DMS53 (cell line): ENCODE data around the gene ENOX1.

Experiments used
- DNase-seq: peaks from one replicate; lab custom pipeline; 2025; lab: John Stamatoyannopoulos, UW

Gene ENOX1

DNA sequence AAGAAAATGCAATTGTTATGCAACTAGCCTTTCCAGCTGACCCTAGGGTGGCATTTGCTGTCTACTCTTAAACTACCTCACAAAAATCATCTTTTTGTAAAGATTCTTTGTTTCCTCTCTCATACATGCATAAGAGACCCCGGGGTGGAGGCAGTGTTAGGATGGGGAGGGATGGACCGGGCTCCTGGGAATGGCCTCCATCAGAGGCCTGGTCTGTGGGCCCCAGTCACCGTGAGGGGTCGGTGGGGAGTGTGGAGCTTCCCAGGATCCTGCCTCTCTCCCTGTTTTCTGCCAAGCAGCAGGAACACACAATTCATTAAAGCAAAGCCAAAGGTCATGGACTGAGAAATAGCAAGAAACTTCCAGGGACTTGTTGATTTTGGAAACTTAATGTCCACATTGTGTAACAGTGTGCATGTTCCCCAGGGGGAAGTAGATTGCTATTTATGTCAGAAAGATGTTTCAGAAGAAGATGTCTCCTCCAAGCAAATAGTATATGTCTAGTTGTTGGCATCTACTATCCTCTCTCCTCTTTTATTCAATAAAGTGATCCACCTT lies 241.4 kb downstream of the ENOX1 start:
- no peak for DNase-seq

DNA sequence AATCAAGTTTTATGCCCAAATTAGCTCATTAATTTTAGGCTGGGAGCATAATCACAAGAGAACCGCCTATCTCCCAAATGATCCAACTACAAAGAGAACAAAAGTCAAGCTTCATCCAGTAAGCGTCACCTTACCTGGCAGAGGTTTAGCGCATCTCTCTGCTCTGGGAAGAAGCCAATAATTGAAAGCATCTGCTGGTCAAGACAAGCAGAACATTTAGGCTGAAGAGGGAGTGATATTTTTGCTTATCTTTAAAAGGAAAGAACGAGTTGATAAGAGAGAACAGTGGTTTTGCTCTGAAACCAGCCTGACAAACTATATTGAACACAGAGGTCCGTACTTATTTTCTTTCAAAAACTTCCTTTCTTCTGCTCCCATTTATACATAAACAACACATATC lies 242.1 kb downstream of the ENOX1 start:
- DNase-seq, result no peak

DNA sequence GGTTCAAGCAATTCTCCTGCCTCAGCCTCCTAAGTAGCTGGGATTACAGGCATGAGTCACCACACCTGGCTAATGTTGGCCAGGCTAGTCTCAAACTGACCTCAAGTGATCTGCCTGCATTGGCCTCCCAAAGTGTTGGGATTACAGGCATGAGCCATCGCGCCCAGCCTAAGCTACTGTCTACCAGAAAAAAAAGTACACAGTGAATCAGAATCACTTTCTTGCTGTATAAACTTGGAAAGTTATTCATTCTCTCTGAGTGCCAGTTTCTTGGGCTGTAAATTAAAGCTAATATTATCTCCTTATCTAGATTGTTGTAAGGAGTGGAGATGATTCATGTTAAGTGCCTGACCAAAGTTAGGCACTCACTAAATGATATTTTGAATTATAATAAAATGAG lies 242.8 kb downstream of the ENOX1 start:
- peak; percentile 35 for DNase-seq

DNA sequence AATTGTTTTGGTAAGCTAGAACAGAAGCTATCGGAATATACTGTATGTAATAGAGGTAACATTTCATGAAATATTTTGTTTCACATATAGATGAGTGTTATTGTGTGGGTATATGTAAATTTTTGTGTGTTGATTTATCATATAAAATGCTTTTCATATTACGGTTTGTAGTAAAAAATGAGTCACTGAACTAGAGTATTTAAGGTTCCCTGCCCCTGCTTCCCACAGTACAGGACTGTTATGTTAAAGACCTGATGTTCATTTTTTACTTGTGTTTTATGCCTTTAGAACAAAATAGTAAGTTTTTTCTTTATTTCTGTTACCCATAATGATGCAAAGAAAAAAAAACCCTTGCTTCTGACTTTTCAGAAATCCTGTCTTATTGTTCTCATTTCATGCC lies 243.4 kb downstream of the ENOX1 start:
- DNase-seq, result no peak

DNA sequence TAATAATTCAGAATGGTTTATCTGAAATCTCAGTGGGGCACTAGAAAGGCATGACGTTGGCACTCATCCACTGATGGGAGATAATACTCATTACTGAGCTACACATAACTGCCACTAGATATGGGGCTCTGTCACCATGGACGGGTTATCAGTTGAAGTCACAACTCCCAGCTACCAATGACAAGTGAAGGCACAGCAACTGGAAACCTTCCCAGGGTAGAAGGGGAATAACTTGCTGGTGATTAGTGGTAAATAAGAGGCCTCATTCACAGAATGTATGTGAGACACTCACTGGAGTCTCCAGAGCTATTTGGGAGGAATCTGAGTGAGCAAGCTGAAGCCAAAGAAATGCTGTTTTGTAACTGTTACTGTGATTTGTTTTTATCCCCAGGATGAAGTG lies 249.6 kb downstream of the ENOX1 start:
- no peak for DNase-seq

DNA sequence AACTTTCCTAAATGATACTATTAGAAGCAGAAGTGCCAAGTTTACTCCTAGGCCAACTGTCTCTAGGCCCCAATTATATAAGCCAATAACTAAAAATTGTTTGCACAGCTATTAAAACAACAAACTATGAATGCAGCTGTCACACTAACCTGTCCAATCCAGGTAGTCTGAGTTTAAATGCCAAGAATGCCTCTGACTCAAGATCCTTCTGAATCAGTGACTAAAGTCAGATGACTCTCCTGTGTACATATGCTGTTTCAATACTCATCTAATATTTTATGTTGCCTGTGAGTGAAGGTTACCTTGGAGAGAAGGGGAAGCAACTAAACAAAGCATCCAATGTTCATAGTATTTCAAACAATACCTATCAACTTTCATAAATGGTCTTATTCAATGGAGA lies 257.0 kb downstream of the ENOX1 start:
- peak; percentile 77 for DNase-seq

DNA sequence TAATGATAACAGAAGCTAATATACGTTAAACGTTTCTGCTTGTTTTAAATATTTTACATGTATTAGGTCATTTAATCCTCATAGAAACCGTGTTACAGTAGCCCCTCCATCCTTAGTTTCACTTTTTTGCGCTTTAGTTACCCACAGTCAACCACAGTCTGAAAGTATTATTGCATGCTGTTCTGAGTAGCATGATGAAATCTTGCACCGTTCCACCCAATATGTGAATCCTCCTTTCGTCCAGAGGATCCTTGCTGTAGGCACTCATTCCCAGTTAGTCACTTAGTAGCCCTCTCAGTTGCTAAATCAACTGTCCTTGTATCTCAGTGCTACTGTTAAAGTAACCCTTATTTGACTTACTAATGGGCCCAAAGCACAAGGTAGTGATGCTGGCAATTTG lies 257.8 kb downstream of the ENOX1 start:
- DNase-seq, result no peak

DNA sequence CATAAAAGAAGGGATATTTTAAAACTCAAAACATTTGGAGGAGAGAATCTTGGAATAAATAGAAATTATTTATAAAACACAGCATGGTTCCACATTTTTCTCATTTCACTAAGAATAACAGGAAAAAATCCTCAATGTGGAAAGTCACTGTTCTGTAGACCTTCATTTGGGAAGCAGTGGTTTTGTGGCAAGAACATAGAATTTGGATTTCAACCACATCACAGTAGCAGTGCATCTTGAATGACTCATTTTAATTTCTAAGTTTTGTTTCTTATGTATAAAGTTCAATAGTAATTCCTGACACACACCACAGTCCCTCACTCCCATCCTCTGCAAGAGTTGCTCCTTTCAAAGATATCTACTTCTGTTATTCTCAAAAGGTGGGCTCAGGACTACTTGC lies 264.0 kb downstream of the ENOX1 start:
- DNase-seq, result no peak

DNA sequence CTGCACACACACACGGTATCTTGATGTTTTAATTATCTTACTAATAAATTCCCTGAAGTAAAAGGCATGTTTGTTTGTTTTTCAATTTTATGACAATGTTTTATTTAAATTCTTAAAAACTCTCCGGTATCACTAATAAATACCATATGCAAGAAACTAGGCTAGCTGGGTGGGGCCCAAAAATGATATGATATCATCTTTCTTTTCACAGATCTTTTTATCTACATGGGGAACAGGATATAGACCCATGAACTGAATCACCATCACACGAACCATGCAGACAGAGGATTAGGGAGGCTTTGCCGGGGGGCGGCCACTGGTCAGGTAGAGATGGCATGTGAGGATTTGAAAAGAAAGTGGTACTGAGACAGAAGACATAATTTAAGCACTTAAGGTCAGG lies 266.4 kb downstream of the ENOX1 start:
- DNase-seq, result no peak

DNA sequence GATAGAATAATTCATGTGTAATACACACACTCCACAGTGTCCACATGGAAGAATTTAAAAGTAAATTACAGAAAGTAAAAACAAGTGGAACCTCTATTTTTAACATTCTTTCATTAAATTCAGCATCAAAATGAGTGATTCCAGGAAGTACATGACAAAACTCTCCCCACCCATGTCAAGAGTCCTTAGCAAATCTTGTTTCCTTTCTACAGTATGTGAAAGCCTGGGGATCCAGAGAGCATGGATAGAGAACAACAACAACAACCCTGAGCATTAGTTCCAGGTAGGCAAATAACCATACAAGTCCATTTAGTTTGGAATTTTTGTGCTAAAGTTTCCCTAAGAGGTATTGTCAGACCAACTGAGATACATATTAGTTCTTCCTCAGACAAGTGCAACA lies 267.9 kb downstream of the ENOX1 start:
- DNase-seq, result no peak

DNA sequence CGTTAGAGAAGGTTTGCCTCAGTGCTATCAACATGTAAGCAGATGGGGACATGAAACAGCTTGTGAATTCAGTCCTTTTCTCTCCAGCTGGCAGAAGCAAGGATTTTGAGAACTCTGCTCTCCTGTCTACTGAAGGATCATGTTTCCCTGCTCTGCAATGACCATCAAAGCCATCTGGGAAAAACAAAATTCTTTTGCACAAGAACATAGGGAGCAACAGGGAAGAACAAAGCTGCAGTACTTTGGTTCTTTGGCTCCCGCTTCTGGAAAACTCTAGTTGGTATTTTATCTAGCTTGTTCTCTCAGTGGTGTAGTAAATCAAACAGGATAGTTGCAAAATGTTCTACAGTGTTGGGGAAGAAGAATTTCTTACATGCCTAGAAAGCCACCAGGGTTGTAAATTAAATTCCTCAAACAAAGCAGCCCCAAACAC lies 270.4 kb downstream of the ENOX1 start:
- DNase-seq, result no peak

DNA sequence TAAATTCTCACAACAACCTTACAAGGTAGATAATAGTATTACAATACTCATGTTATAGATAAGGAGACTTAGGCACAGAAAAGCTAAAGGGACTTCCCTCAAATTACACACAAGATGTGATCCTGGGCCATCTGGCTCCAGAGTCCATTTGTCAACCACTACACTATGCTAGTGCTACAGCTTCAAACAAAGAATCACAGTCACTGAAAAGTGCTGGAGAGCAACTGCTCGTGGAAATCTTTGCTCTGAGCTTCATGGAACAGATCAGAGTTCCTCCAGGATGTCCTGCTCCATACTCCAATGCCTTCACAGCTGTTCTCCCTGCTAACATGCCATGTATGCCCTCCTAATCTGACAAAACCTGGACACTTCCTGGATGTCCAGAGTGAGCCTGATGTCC lies 271.2 kb downstream of the ENOX1 start:
- no peak for DNase-seq

DNA sequence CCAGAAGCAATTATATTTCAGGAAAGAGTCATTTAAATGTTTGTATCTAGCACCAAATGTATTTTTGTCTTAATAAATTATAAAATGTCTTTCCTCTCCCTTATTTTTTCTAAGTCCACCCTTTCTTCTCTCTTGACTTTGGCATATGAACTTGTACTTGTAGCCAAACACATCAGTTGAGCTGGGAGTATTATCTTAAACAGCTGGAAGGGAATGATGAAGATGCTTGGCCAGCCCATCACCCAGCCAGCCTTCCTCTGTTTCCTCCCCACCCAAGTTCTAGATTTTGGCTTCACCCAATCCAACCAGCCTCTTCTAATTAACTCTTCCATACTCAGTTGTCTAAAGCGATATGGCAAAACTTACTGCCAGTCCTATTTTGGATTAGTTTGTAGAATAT lies 272.5 kb downstream of the ENOX1 start:
- DNase-seq, result no peak

DNA sequence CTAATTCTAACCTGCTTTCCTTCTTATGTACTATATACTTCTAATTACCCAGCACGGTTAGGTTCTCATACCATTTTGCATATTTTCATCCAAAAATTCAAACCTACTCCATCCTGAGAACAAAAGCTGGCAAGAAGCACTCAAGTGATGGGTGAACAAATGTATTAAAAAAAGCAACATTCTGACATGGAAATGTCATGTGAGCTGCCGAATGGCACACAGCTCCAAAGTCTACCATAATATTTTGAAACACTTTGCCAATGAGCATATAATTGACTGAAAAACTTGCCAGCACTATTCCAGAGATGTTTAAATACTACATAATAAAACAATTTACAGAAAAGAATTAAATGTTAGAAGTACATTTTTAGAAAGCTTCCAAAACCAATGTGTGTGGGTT lies 274.6 kb downstream of the ENOX1 start:
- DNase-seq, result no peak

DNA sequence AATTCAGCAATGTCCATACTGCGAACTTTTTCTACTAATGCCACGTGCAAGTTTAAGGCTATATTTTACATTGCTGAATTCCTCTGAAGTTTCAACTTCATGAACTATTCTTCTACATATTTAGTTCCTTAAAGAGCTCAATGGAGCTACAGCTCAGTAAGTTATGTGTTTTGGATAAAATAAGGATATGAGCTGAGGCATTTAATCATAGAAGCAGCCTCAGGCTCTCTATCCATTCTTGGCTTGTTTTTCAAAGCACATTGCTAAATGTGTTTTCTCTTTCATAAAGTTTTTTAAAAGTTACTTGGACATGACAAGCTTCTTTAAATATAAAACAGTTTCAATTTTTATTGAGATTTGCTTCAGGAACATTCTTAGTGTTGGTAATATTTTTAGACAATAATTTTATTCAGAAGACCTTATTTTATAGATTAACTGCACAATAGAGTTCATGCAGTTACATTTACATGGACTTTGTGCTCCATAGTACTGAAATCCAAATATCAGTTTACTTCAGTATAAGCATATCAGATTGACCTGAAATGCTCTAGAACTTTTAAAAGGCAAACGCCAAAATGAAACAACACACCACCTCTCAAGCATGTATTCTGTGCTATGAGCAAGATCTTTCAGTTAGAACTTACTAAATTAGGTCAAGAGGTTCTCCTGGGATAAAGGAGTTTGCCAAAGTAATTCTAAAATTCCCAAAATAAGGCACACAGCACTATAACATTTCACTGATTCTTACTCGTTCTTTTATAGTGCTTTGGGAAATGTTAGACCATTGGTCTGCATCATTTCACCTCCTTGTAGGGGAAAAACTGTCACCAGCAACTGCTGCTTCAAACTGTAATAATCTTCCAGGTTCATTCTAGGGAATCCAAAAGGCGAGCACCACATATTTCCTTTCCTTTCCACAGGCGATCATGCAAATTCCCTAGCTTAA lies 275.5 kb downstream of the ENOX1 start:
- no peak for DNase-seq

DNA sequence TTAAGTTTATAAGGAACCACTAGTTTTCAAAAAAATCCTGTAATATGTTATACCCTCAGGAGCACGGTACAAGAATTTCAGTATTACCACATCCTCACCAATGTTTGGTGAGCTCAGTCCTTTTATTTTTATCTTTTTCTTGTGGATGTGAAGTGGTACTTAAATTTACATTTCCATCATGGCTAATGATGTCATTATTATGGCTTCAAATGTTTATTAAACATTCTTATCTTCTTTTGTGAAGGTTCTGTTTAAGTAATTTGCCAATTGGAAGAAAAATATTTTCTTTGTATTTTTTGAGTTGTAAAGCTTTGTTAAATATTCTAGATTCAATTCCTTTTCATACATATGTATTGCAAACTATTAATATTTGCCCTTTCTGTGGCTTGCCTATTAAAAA lies 291.0 kb downstream of the ENOX1 start:
- peak; percentile 2 for DNase-seq

DNA sequence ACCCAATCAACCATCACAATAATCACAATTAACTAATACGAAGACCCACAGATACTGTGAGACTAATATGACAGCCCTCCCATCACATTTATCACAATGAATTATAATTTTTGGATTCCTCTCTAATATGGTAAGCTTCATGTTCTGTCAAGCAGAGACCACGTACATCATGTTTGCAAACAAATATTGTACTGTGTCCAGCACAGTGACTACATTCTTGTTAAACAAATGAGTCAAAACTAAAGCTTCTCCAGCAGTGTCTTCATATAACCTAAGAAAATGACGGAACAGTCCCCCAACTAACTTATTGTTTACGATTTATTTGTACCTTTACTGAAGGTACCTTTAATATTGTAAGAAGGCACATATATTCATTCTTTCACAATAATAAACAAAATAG lies 292.6 kb downstream of the ENOX1 start:
- no peak for DNase-seq

DNA sequence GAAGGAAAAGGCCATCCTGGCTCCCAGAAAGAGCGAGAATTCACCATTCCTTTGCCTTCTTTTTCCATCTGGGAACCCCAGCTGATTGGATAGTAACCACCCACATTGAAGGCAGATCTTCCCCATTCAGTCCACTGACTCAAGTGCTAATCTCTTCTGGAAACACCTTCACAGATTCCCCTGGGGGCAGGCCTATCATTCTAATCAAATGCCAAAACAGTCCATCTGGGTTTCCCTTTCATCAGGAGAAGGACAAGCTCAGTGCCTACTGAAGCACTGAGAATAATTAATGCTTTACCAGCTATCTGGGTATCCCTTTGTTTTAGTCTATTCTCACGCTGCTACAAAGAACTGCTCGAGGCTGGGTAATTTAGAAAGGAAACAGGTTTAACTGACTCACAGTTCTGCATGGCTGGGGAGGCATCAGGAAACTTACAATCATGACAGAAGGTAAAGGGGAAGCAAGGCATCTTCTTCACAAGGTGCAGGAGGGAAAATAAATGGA lies 293.2 kb downstream of the ENOX1 start:
- DNase-seq, result no peak

DNA sequence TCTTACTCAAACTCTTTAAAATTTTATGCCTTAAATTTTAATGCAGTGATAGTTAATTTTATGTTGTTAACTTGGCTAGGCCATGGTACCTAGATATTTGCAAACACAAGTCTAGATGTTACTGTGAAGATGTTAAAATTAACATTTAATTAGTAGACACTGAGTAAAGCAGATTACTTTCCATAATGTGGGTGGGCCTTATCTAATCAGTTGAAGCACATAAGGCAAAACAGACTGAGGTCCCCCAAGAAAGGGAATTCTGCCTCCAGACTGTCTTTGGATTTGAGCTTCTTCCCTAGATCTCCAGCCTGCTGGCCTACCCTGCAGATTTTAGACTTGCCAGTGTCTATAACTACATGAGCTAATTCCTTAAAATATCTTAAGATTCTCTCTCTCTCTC lies 294.0 kb downstream of the ENOX1 start:
- no peak for DNase-seq

DNA sequence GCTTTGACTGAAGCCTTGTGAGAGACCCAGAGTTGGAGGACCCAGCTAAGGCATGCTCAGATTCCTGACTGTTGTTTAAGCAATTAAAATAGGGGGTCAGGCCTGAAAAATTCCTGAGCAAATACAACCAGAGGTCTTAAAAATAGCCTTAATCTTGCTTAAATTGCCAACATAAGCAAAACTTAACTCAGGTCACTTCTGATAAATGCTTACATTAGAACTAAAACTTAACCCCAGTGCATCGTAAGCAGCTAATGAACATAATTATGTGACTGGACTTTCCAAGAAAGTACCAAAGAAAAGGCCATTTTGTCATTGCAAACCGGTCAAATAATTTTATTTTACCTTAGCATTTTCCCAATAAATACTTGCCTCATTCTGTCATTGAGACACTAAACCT lies 294.5 kb downstream of the ENOX1 start:
- DNase-seq, result no peak

DNA sequence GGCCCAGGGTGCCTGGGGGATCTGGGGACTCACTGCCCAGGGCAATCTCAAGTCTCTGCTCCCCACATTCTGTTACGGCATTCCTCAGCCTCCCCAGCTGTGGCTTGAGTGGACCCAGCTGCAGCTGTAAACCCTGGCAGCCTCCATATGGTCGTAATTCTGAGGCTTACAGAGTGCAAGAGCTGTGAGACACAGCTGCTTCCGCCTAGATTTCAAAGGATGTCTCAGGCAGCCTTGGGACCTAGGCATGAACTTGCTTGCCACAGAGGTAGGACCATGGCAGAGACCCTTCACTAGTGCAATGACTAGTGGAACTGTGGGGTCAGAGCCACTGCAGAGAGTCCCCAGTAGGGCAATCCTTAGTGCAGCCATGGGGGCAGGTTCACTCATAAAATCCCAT lies 297.5 kb downstream of the ENOX1 start:
- DNase-seq, result no peak

DNA sequence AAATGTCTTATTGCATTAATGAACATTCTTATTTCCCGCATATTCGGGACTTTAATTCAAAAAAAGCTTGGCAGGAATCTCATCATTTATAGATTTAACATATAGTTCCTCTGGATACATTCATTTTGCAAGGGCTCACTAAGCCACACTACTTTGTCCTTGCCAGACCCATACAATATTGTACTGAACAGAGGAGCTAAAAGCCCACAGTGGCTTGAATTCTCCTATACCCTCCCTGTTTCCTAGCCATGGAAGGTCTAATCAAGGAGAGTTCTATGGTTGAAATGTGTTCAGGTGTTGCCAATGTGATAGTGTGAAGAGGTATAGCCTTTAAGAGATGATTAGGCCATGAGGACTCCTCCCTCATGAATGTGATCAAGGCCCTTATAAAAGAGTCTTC lies 298.9 kb downstream of the ENOX1 start:
- no peak for DNase-seq

DNA sequence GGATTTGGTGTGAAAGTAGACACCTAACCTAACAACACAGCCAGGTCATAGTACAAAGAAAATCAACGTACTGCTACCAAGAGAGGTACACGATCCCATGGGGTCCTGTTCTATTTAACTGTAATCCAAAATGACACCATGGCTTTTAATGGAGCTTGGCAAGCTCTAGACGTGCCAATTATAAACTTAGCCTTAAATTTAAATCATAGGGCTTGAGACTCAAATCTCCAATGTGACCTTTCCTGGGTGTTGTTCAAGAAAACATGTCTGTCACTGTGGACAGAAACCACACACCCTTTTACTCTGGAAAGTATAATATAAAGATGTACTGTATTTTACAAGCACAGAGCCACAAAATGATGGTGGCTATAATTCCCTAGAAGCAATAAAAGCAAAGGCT lies 299.3 kb downstream of the ENOX1 start:
- no peak for DNase-seq
